CD4-positive, alpha-beta T cell treated with Interleukin-2 at 100 ng/mL for 4 hours (primary cell): ENCODE results near the gene DCAF6.

ENCODE experiments used
- DNase-seq: peaks from one replicate; pipeline ENCODE4 v3.0.0-alpha.2; 2020; ENCODE audit warnings: low spot score

DCAF6 gene

DNA sequence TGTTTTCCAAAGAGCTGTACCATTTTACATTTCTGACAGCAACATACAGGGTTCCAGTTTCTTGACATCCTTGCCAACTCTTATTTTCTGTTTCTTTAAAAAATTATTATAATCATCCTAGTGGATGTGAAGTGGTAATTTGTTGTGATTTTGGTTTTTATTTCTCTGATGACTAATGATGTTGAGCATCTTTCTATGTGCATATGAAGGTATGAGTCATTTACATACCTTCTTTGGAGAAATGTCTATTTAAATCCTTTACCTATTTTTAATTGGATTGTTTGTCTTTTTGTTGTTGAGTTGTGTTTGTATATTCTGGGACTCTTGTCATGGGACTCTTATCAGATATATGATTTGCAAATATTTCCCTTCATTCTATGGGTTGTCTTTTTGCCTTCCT is 21.2 kb downstream of the DCAF6 start:
- no peak for DNase-seq

DNA sequence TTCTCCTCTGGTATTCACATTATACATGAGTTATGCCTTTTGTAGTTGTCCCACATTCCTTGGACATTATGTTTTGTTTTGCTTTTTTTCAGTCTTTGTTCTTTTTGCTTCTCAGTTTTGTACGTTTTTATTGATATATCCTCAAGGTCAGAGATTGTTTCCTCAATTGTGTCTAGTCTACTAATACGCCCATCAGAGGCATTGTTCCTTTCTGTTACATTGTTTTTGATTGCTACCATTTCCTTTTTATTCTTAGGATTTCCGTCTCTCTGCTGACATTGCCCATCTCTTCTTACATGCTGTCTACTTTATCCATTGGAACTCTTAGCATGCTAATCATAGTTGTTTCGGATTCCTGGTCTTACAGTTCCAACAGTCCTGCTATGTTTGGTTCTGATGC is 28.2 kb downstream of the DCAF6 start:
- DNase-seq: no peak

DNA sequence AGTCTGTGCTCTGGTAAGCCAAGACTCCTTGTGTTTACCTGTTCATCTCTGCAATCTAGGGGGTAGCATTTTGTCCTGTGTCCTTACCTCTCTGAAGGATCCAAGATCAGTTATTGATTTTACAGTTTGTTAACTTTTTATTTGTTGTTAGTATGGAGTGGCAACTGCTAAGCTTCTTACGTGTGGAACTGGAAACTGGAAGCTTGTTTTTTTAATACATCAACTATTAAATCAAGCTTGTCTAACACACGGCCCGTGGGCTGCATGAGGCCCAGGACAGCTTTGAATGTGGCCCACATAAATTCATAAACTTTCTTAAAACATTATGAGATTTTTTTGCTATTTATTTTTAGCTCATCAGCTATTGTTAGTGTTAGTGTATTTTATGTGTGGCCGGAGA is 29.6 kb downstream of the DCAF6 start:
- DNase-seq: no peak

DNA sequence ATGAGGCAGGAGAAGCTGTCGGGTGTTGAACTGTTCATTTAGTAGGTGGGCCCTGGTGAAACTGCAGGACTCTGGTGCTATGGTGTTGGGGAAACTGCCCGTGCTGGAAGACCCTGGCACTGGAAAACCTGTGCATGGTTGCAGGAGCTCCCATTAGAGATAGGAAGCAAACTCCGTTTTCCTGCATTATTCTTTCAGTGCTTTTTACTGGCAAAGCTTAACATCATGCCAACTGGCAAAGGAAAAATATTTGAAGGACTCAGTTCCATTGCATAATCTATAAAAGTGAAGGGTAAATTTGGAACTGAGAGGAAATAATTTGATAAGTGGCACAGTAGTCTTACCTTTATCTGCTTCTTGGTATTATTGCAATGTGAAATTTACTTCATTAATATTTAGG is 32.1 kb downstream of the DCAF6 start:
- DNase-seq: no peak

DNA sequence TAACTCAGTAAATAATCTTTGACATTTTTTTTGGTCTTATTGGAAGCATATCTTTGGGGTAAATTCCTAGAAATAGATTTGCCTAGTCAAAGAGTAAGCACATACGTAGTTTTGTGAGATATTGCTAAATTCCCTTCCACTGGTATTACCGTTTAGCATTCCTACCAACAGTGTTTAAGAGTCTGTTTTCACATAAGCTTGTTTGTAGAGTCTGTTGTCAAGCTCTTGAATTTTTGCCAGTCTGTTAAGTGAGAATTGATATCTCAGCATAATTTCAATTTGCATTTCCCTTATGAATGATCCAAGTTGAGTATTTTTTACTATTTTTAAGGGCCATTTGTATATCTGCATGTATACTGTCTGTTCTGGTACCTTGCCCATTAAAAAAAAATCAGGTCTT is 37.3 kb downstream of the DCAF6 start:
- no peak for DNase-seq

DNA sequence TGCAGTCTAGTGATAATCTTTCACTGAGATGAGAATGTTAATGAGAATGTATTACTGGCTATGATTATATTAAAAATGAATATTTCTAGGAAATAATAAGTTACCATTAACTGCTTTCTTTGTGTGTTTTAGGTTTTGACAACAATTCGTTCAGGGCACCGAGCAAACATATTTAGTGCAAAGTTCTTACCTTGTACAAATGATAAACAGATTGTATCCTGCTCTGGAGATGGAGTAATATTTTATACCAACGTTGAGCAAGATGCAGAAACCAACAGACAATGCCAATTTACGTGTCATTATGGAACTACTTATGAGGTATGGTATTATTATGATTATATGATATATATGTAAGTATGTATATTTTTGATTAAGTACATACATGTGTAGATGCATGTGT is 38.2 kb downstream of the DCAF6 start:
- DNase-seq: no peak

DNA sequence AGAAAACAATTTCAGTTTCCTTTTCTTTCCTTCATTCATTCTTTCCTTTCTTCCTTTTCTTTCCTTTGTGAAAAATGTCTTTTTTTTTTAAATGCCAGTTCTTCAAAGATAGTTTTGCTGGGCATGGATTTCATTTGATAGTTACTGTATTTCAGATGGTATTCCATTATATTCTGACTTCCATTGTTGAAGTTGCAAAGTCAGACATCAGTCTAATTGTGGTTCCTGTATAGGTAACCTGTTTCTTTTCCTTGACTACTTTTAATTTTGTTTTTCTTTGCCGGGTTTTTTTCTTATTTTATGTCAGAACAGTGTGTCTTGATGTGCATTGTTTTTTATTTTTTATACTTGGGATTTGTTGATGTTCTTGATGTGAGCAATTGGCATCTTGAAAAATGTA is 40.8 kb downstream of the DCAF6 start:
- DNase-seq: no peak

DNA sequence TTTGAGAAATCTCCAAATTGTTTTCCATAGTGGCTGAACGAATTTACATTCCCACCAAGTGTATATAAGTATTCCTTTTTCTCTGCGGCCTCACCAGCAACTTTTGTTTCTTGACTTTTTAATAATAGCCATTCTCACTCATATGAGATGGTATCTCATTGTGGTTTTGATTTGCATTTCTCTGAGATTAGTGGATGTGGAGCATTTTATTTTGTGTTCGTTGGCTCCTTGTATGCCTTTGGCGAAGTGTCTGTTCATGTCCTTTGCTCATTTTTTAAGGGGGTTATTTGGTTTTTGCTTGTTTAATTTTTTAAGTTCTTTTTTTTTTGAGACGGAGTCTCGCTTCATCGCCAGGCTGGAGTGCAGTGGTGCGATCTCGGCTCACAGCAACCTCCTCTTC is 45.5 kb downstream of the DCAF6 start:
- no peak for DNase-seq

DNA sequence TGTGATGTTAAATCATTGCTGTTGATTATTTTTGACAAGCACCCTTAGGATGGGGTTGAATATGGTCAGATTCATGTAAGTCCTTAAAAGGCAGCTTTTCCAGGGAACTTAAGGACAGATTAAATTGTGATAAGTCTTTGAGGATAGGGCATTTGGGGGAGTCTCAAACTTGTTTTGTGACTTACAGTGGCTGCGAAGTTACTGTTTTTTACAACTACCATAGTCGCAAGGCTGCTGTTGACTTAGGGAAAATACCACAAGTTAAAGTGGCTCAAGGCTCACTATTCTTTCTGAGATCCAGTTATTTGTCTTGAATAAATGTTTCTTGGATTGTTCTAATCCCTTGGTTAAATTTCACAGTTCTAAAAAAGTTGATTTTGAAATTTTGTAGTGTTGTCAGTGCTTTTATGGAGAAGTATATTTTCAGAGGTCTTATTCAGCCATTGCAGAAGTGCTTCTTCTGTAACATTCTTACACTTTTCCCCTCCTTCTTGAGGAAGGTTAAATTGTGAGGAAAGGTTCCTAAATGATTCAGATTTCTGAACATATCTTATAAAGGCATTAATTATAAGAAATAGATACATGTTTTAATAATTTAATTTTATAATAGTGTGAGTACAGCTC is 47.4 kb downstream of the DCAF6 start:
- DNase-seq: no peak

DNA sequence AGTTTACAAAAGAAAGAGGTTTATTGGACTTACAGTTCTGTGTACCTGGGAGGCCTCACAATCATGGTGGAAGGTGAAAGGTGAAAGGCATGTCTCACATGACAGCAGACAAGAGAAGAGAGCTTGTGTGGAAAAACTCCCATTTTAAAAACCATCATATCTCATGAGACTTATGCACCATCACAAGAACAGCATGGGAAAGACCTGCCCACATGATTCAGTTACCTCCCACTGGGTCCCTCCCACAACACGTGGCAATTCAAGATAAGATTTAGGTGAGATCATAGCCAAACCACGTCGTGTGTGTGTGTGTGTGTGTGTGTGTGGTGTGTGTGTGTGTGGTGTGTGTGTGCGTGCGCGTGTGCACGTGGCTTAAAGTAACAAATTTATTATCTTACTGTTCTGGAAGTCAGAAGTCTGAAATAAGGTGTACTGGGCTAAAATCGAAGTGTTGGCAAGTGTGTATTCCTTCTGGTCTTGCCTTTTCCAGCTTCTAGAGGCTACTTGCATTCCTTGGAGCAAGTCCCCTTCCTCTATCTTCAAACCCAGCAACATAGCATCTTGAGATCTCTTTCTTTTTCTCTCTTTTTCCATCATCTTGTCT is 48.5 kb downstream of the DCAF6 start:
- peak; percentile 4 for DNase-seq

DNA sequence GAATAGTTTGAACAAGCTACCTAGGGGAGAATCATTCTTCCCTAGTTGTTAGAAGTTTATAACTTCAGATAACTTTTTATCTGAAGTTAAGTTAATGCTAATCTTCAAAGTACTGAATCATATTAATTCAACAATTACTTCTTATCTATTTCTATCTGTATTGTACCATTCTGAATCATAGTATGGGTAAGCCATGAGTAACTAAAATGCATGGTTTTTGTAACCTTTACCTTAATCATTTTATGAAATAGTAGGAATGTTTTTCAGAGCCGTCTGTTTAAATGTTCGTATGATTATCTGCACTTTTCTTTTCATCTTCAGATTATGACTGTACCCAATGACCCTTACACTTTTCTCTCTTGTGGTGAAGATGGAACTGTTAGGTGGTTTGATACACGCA is 50.7 kb downstream of the DCAF6 start:
- no peak for DNase-seq

DNA sequence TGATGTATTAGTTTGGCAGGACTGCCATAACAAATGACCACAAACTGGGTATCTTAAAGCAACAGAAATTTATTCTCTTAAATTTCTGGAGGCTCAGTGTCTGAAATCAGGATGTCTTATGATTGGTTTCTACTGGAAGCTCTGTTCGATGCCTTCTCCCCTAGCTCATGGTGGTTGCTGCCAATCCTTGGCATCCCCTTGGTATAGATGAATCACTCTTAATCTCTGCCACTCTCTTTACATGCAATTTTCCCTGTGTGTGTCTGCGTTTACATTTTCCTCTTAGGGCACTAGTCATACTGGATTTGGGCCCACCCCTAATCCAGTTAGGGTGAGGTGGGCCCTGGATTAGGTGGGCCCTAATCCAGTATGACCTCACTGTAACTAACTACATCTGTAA is 55.1 kb downstream of the DCAF6 start:
- DNase-seq: no peak

DNA sequence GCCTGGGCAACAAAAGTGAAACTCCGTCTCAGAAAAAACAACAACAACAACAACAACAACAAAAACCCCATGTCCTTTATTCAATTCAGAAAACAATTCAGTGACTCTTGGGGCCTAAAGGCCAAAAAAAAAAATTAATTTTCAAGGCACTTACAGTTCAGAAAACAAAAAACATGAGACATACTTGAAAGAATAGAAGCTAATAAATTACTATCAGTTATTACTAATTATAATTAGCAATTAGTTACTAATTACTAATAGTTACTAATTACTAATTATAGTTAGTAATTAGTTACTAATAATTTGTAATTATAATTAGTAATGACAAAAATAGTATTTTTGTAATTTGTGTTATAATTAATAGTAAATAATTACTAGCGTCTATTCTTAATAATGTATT is 57.2 kb downstream of the DCAF6 start:
- no peak for DNase-seq

DNA sequence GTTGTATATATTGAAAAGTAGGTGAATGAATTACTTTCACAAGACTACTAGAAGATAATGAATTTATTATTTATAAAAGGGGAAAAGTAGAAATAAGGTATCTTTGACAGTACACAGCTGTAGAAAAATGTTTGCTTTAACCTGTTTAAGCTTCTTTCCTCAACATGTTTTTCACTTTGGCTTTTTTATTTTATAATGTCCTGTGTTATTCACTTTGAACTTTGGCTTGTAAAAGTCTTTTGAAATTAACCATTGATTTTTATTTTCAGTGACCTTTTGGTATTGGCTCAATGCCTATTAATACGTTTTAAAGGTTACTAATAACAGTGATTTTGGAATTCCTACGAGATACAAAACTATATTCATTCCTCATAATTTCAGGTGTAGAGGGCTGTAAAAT is 58.1 kb downstream of the DCAF6 start:
- no peak for DNase-seq

DNA sequence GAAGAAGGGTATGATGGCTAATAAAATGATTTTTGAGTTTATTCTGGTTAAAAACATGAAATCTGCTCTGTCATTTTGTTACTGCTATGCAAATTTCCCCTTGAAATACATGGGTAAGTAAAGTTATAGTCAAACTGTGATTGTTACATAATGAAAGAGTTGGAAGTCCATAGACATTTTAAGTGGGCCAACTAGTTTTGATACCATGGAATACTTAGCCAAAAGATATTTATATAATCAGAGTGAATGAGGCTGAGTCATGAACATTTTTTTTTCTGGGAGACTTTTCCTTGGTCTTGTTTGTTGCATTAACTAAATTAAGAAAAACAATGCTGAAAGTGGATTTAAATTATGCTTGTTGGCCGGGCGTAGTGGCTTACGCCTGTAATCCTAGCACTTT is 58.6 kb downstream of the DCAF6 start:
- DNase-seq: no peak

DNA sequence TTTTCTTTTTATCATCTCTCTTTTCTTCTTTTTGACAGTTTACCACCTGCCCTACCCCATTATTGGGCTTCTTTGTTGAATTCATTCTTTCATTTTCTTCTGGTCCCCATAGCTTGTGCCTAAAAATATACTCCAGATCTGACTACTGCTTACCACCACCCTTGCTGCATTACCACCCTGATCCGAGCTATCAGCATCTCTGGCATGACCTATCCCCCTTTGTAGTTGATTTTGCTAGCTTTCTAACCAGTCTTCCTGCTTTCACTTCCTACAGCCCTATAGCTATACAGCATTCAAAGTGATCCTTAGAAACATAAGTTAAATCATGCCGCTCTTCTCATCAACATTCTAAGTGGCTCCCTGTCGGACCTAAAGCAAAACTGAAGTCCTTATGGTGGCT is 59.8 kb downstream of the DCAF6 start:
- DNase-seq: no peak

DNA sequence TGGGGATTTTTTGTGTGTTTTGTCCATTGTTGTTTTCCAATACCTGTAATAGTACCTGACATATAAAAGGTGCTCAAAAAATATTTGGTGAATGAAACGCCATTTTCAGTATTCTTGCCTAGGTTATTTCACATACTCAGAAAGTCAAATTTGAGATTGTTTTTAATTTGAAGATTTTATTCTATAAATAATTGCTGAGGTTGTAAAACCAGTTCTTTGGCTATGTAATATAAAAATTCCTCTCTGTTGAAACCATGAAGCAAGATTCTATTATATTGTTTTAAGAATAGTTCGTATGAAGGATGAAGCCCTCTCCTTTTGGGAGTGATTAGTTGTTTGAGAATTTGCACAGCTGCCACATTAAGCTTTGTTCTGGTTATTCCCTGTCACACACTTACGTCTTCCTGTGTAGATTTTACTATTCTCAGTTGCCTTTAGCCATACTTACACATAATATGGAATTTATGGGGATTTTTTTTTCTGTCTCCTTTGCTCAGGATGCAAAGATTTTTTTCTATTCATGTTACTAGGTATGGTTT is 60.6 kb downstream of the DCAF6 start:
- no peak for DNase-seq

DNA sequence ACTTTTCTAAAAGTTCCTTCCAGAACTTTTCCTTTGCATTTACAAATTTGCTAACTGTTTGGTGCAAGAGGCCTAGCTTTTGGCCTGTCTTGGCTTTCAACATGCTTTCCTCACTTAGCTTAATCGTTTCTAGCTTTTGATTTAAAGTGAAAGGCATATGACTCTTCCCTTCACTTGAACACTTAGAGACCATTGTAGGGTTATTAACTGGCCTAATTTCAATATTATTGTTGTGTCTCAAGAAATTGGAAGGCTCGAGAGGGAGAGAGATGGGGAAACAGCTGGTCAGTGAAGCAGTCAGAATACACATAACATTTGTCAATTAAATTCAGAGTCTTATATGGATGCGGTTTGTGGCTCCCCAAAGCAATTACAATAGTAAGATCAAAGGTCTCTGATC is 63.4 kb downstream of the DCAF6 start:
- no peak for DNase-seq

DNA sequence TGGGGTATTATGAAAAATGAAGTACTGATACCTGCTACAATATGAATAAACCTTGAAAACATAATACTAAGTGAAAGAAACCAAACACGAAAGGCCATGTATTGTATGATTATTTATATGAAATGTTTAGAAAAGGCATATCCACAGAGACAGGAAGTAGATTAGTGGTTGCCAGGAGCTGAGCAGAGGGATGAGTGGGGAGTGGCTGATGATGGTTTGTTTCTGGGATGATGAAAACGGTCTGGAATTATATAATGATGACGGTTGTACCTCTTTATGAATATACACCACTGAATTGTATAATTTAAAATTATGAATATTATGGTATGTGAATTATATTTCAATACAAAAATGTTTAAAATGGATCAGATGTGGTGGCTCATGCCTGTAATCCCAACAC is 64.2 kb downstream of the DCAF6 start:
- no peak for DNase-seq

DNA sequence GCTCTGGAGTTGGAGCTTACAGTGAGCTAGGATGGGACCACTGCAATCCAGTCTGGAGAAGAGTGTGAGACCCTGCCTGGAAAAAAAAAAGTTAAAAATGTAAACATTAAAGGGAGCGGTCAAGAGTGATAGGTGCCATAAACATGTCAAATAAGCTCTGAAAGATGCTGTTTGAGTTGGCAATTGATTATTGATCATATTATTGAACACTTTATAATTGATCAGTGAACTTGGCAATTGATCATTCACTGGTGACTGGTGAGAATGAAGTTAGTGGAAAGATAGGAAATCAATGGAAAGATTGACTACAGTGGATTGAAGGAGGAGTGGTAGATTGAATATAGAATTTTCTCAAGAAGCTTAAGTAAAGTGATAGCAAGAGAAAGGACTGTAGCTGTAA is 64.7 kb downstream of the DCAF6 start:
- DNase-seq: no peak

DNA sequence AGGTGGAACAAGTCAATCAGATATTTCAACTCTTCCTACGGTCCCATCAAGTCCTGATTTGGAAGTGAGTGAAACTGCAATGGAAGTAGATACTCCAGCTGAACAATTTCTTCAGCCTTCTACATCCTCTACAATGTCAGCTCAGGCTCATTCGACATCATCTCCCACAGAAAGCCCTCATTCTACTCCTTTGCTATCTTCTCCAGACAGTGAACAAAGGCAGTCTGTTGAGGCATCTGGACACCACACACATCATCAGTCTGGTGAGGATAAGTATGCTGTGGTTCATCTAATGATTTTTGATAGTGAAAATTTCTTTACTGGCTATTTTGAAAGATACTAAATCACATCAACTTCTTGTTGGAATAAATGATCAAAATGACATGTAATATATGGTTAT is 68.0 kb downstream of the DCAF6 start:
- DNase-seq: no peak

DNA sequence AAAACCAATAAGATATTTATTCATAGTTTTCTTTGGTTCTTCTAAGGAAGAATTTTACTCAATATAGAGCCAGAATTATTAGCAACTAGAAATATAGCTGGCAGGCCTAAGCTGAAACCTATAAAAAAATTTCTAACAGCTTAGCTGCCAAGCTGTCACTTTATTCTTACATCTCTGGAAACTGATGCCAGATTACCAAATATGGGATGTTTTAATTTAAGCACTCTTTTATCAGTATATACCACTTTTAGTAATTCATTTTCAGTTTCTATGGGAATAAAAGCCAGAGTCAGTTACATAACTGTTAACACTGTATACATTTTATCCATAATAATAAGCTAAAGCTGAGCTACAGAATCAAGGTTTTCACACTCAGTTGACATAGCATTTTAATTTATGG is 69.0 kb downstream of the DCAF6 start:
- DNase-seq: no peak

DNA sequence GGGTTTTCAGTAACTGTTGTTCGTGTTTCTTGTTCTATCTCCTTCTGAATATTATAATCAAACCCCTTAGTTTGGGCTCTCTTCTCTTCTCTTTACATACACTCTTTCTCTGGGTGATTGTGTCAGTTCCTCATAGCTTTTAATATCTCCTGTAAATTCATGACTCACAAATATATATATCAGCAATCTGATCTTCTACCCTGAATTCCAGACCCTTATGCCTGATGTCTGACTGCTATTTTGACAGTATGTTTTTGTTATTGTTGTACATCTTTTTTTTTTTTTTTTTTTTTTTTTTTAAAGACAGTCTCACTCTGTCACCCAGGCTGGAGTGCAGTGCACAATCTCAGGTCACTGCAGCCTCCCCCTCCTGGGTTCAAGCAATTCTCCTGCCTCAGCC is 71.2 kb downstream of the DCAF6 start:
- no peak for DNase-seq

DNA sequence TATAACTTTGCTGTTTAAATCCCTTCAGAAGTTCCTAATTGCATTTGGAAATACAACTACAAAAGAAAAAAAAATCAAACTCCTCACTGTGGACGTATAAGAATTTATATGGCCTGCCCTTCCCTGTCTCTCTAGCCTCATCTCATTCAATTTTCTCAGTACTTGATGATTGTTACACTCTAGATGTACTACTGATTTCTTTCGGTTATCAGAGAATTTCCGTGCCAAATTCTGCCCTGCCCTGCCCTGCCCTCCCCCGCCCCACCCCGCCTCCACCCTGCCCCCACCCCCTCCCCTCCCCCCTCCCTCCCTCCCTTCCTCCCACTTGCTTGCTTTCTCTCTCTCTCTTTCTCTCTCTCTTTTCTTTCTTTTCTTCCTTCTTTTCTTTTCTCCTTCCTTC is 72.1 kb downstream of the DCAF6 start:
- DNase-seq: no peak
